ENCODE measurements around the gene ZNF750.

The ZNF750 gene

DNA sequence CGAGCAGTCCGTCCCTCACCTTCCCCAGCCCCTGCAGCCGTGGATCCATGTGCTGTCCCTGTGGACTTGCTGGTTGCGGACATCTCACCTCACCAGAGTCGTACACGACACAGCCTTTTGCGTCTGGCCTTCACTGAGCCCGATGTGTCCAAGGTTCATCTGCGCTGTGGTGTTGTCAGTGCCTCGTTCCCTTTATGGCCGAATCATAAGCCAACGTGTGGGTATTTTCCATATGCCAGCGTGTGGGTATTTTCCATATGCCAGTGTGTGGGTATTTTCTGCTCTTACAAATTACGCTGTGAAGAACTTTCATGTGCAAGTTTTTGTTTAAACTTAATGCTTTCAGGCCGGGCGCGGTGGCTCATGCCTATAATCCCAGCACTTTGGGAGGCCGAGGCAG lies 56.3 kb downstream of the ZNF750 start:
- TF ChIP-seq, protein P1, sequence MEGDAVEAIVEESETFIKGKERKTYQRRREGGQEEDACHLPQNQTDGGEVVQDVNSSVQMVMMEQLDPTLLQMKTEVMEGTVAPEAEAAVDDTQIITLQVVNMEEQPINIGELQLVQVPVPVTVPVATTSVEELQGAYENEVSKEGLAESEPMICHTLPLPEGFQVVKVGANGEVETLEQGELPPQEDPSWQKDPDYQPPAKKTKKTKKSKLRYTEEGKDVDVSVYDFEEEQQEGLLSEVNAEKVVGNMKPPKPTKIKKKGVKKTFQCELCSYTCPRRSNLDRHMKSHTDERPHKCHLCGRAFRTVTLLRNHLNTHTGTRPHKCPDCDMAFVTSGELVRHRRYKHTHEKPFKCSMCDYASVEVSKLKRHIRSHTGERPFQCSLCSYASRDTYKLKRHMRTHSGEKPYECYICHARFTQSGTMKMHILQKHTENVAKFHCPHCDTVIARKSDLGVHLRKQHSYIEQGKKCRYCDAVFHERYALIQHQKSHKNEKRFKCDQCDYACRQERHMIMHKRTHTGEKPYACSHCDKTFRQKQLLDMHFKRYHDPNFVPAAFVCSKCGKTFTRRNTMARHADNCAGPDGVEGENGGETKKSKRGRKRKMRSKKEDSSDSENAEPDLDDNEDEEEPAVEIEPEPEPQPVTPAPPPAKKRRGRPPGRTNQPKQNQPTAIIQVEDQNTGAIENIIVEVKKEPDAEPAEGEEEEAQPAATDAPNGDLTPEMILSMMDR (IDR thresholded peaks at IDR 0.05; ENCODE audit: low read depth, low read length), result no peak
- no peak for DNase-seq (ENCODE audit: low read depth, low spot score)
- no peak overlapping the region for H3K4me3 ChIP-seq (ENCODE audit: low read depth, low read length)
- in situ Hi-C loops (cut with HindIII; ENCODE audit: low sequenced_read_pairs), result no loop called here

DNA sequence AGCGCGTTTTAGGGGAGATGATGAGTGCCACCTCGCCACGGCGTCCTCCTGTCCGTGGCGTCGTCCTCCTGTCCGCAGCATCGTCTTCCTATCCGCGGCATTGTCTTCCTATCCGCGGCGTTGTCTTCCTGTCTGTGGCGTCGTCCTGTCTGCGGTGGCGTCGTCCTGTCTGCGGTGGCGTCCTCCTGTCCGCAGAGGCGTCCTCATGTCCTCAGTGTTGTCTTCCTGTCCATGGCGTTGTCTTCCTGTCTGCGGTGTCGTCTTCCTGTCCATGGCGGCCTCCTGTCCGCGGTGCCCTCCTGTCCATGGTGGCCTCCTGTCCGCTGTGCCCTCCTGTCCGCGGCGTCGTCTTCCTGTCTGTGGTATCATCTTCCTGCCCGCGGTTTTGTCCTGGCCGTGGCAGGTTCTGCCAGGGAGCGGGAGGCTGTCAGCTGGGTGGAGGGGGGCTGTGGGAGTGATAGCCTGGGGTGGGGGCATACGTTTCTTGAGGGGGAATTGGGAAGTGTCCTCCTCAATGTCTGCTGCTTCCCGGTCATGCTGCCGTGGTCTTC lies 57.1 kb downstream of the ZNF750 start:
- no peak overlapping the region for H3K4me3 ChIP-seq (ENCODE audit: low read depth, low read length)

DNA sequence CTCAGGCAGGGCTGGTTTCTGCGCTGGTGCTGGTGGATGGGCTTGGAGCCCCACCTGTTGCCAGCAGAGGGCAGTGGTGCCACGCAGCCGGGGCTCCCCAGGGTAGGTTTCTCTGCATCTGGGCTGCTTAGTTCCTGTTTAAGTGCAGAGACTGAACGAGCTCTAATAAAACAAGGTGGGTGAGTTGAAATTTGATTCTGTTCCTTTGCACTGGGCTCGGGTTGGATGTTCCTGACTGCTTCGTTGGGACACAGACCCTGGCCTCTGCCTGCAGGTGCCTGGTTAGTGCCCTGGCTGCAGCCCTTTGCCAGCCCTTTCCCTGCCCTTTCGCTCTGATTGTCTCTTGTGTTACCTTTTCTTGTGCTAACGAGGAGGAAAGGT lies 57.9 kb downstream of the ZNF750 start:
- in situ Hi-C loops (cut with HindIII; ENCODE audit: low sequenced_read_pairs), result no loop called here
- H3K4me3 ChIP-seq (ENCODE audit: low read depth, low read length), result no peak overlapping the region
- DNase-seq (ENCODE audit: low read depth, low spot score), result peak; percentile 79
- TF ChIP-seq, protein P1 (IDR thresholded peaks at IDR 0.05; ENCODE audit: low read depth, low read length), result peak; percentile 98

More for the DNA sequence above, 57.1 kb downstream of the ZNF750 start:
- in situ Hi-C loops (cut with HindIII; ENCODE audit: low sequenced_read_pairs), result no loop called here
- TF ChIP-seq, protein P1 (IDR thresholded peaks at IDR 0.05; ENCODE audit: low read depth, low read length), result no peak
- no peak for DNase-seq (ENCODE audit: low read depth, low spot score)

DNA sequence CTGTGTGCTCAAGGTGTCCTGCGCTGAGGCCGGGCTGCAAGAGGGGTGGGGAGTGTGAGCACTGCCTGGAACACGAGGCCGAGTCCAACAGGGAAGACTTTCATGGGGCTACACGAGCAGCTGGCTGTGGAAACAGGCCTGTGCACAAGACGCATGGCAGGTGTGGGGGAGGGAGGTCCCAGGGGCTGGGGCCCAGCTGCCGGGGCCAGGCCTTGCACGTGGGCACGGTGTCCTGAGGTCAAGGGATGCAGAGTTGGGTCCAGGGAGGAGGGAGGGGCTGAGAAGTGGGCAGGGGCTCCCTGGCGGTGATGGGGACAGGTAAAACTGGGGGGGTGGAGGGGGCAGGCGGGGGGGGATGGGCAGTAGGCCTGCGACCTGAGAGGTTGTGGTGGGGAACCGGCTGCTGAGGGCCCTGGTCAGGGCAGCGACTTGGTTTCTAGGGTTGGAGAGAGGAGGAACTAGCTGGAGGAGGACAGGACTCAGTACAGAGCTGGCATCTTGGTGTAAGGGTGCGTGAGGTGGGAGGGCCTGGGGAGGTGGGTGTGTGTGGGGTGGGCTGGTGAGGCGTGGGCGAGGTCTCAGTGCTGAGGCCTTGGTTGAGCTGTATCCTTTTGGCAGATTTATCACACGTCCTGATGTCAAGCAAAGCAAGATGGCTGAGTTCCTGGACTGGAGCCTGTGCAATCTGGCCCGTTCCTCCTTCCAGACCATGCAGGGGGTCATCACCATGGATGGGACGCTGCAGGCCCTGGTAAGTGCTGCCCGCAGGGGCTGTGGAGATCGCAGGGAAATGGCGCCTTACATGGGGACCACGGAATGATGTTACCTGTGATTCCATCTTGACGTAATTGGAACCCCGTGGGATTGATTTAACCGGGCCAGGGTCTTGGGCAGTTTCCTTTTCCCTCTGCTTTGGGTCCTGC lies 58.6 kb downstream of the ZNF750 start:
- H3K4me3 ChIP-seq (ENCODE audit: low read depth, low read length), result no peak overlapping the region
- in situ Hi-C loops (cut with HindIII; ENCODE audit: low sequenced_read_pairs), result no loop called here
- TF ChIP-seq, protein P1 (IDR thresholded peaks at IDR 0.05; ENCODE audit: low read depth, low read length), result no peak
- DNase-seq (ENCODE audit: low read depth, low spot score), result no peak

DNA sequence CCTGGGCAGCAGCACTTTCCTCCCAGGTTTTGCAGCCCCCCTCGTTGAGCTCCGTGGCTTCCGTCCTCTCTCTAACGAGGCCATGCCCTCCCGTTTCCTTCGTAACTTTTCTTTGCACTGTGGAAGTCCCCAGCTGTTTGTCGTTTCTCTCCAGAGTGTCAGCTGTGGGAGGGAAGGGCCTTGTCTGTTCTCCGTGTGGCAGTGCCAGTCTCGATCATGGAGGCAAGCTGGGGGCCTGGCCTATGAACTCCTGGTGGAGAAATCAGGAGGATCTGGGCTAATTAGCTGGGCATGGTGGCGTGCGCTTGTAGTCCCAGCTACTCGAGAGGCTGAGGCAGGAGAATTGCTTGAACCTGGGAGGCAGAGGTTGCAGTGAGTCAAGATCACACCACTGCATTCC lies 59.6 kb downstream of the ZNF750 start:
- DNase-seq (ENCODE audit: low read depth, low spot score), result no peak
- in situ Hi-C loops (cut with HindIII; ENCODE audit: low sequenced_read_pairs), result no loop called here
- TF ChIP-seq, protein P1 (IDR thresholded peaks at IDR 0.05; ENCODE audit: low read depth, low read length), result no peak
- H3K4me3 ChIP-seq (ENCODE audit: low read depth, low read length), result no peak overlapping the region

DNA sequence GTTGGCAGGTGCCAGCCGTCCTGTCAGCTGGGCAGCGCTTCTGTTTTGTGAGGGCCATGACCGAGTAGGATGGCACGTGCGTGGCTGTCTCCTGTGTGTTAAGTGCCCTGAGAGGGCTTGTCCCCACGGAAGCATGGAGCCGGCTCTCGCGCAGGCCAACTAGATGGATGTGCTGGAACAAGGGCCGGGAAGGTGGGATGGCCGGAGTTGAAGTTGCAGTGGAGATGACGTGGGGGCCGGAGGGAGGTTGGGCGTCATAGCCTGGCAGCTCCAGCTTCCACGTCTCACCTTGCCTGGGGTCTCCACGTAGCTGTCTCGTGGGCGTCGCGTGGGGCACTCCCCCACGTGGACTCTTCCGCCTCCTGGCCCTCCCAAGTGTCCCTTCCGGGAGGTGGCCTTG lies 60.3 kb downstream of the ZNF750 start:
- in situ Hi-C loops (cut with HindIII; ENCODE audit: low sequenced_read_pairs), result no loop called here
- no peak overlapping the region for H3K4me3 ChIP-seq (ENCODE audit: low read depth, low read length)
- TF ChIP-seq, protein P1 (IDR thresholded peaks at IDR 0.05; ENCODE audit: low read depth, low read length), result no peak
- no peak for DNase-seq (ENCODE audit: low read depth, low spot score)

Measured in astrocyte of the spinal cord (primary cell).